ENCODE measurements around the gene GET3. TPM values are rescaled to one million over a fixed set of nuclear protein-coding genes. Genes with fewer than 3 reads are reported as not detected.

GET3 gene
- total and polyA plus RNA-seq, 2 donors (not counting 3 experiments of a cell fraction or from before 2014, with no cell fraction given), result 74.8 to 197 TPM

DNA sequence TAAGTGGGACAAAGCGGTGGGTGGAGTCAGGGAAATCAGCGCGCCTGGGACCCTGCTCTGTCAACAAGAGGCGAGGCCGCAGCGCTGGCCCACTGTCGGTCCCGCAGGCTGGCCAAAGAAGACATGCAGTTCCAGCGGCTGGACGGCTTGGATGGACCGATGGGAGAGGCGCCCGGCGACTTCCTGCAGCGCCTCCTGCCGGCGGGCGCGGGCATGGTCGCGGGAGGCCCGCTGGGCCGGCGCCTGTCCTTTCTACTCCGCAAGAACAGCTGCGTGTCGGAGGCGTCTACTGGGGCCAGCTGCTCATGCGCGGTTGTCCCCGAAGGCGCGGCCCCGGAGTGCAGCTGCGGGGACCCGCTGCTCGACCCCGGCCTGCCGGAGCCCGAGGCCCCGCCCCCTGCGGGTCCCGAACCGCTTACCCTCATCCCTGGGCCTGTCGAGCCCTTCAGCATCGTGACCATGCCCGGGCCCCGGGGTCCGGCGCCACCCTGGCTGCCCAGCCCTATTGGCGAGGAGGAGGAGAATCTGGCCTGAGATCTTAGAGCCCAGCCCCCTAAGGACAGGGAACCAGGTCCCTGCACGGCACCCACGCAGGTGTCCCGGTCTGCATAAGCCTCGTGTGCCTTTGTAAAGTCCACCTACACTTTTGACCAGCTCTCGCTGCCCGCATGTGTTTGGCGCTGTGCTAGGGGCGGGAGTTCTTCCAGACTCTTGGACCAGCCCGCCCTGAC, 20.4 kb downstream of the GET3 start:
- peak overlapping the region; percentile 99 for H2AFZ ChIP-seq (ENCODE audit: low read depth, low read length)
- BruUV-seq (replicated peaks), result no TSS peak
- TF ChIP-seq CTCF (IDR thresholded peaks at IDR 0.05; ENCODE audit: extremely low read depth in 1 of 2, insufficient read depth in 1 of 2, low read depth in 1 of 2, low read length in 2 of 2) (peak; percentile 98 to 99), MYC (IDR thresholded peaks at IDR 0.05; ENCODE audit: low read depth, low read length) (no peak)
- CTCF ChIA-PET, result interaction anchor here (0.5 to 12.6 kb wide), 35 partner anchors 9 to 833 kb away, joined by 3 to 481 read pairs (median 4); partner anchors contain the start of genes CALR, GET3, HOOK2 and JUNB
- H3K4me3 ChIP-seq (replicated peaks in 1 of 3; ENCODE audit: insufficient read depth in 1 of 3, low read depth in 1 of 3, low read length in 3 of 3), result peak overlapping the region in 2 of 3 experiments; percentile 22 to 39
- peak overlapping the region; percentile 78 for H3K4me2 ChIP-seq (ENCODE audit: insufficient read depth, low read length)
- POLR2A ChIA-PET, result interaction anchor here (1.3 kb wide), 1 partner anchor 34 kb away, joined by 3 read pairs; the partner anchor contains the start of gene JUNB
- H3K27me3 ChIP-seq (ENCODE audit: control insufficient read depth in 2 of 2, insufficient read depth in 2 of 2, low read length in 2 of 2), result no peaks in the 10 kb centered on the region
- peak; percentile 81 for DNase-seq (ENCODE audit: low read depth, low spot score)
- no peak overlapping the region for H3K27ac ChIP-seq (ENCODE audit: insufficient read depth, low read depth, low read length)
- dilution Hi-C loops (cut with MboI; ENCODE audit: extremely low pct_ligation_motif_present, low sequenced_read_pairs) (no loop called here), intact Hi-C loops (cut with micrococcal nuclease) (loop anchor here (1.0 to 2.0 kb wide), 3 partner anchors 35 to 193 kb away; partner anchors contain the start of gene TNPO2)
- peak; percentile 83 for FAIRE-seq
- no peaks in the 10 kb centered on the region for H3K4me1 ChIP-seq (ENCODE audit: control insufficient read depth, extremely low read depth, insufficient read depth, low read length)
- H3K36me3 ChIP-seq (ENCODE audit: control insufficient read depth in 2 of 2, extremely low read depth in 1 of 2, insufficient read depth in 2 of 2, low read length in 2 of 2), result no peaks in the 10 kb centered on the region
- H3K9ac ChIP-seq (replicated peaks; ENCODE audit: extremely low read depth, insufficient read depth, low read length), result no peak overlapping the region
- H3K9me1 ChIP-seq (replicated peaks; ENCODE audit: control insufficient read depth, extremely low read depth, insufficient read depth, low read length), result no peaks in the 10 kb centered on the region
- H3K9me3 ChIP-seq (replicated peaks; ENCODE audit: control insufficient read depth, insufficient read depth, low read length), result no peaks in the 10 kb centered on the region
- H4K20me1 ChIP-seq (replicated peaks; ENCODE audit: control insufficient read depth, extremely low read depth, insufficient read depth, low read length), result no peaks in the 10 kb centered on the region
- H3K79me2 ChIP-seq (ENCODE audit: control insufficient read depth, insufficient read depth, low read length), result no peaks in the 10 kb centered on the region

- Histone ChIP-seq H3K9ac (replicated peaks; ENCODE audit: extremely low read depth, insufficient read depth, low read length) (no peak overlapping the region), H4K20me1 (replicated peaks; ENCODE audit: control insufficient read depth, extremely low read depth, insufficient read depth, low read length) (no peaks in the 10 kb centered on the region), H3K4me1 (ENCODE audit: control insufficient read depth, extremely low read depth, insufficient read depth, low read length) (no peaks in the 10 kb centered on the region), H3K9me1 (replicated peaks; ENCODE audit: control insufficient read depth, extremely low read depth, insufficient read depth, low read length) (no peaks in the 10 kb centered on the region), H3K27me3 (ENCODE audit: control insufficient read depth in 2 of 2, insufficient read depth in 2 of 2, low read length in 2 of 2) (no peaks in the 10 kb centered on the region), H3K36me3 (ENCODE audit: control insufficient read depth in 2 of 2, extremely low read depth in 1 of 2, insufficient read depth in 2 of 2, low read length in 2 of 2) (no peaks in the 10 kb centered on the region), H3K9me3 (replicated peaks; ENCODE audit: control insufficient read depth, insufficient read depth, low read length) (no peaks in the 10 kb centered on the region), H3K27ac (ENCODE audit: insufficient read depth, low read depth, low read length) (no peak overlapping the region), H3K4me2 (ENCODE audit: insufficient read depth, low read length) (no peak overlapping the region), H2AFZ (ENCODE audit: low read depth, low read length) (no peak overlapping the region), H3K79me2 (ENCODE audit: control insufficient read depth, insufficient read depth, low read length) (no peaks in the 10 kb centered on the region), H3K4me3 (replicated peaks in 1 of 3; ENCODE audit: insufficient read depth in 1 of 3, low read depth in 1 of 3, low read length in 3 of 3) (no peak overlapping the region)
- ChIA-PET POLR2A (interaction anchor here (1.3 kb wide), 1 partner anchor 30 kb away, joined by 4 read pairs; no protein-coding TSS in a partner anchor), CTCF (interaction anchor here (0.9 to 12.6 kb wide), 18 partner anchors 9 to 174 kb away, joined by 3 to 524 read pairs (median 7); partner anchors contain the start of genes BEST2, FARSA, GET3 and HOOK2)
- DNase-seq (ENCODE audit: low read depth, low spot score) (no peak), FAIRE-seq (no peak)
- intact Hi-C loops (cut with micrococcal nuclease) (loop anchor here (1.0 to 2.0 kb wide), 3 partner anchors 15 to 88 kb away; partner anchors contain the start of gene HOOK2), dilution Hi-C loops (cut with MboI; ENCODE audit: extremely low pct_ligation_motif_present, low sequenced_read_pairs) (no loop called here)
- BruUV-seq (replicated peaks), result no TSS peak
- TF ChIP-seq POLR2A (IDR thresholded peaks at IDR 0.05; ENCODE audit: low read depth, low read length) (no peak), MAX (IDR thresholded peaks at IDR 0.05; ENCODE audit: insufficient read depth, insufficient read length) (no peak), EZH2 (IDR thresholded peaks at IDR 0.05; ENCODE audit: borderline replicate concordance, low read depth, low read length, severe bottlenecking) (no peak), MYC (IDR thresholded peaks at IDR 0.05; ENCODE audit: low read depth, low read length) (no peak), JUN (IDR thresholded peaks at IDR 0.05; ENCODE audit: borderline replicate concordance, insufficient read depth, insufficient read length, low read depth) (no peak), POLR2AphosphoS5 (IDR thresholded peaks at IDR 0.05; ENCODE audit: insufficient read depth, low read depth, low read length) (no peak), GATA2 (IDR thresholded peaks at IDR 0.05; ENCODE audit: insufficient read depth, insufficient read length, low read depth, low read length) (no peak), FOS (IDR thresholded peaks at IDR 0.05; ENCODE audit: borderline replicate concordance, insufficient read depth, low read length) (no peak), CTCF (IDR thresholded peaks at IDR 0.05; ENCODE audit: extremely low read depth in 1 of 2, insufficient read depth in 1 of 2, low read depth in 1 of 2, low read length in 2 of 2) (no peak)
Measured at GRCh38 chr19:12759686-12760085, 22.4 kb downstream of the GET3 start.

Data from endothelial cell of umbilical vein (primary cell).